GM21786 (cell line): Measurements from ENCODE around the gene SLC66A1.
A peak's percentile ranks its signal among the peaks of the same experiment; 100 is the strongest.
"Not testable (repeated sequence)": the region's sequence is repeated elsewhere in the genome, so short reads cannot be mapped to it uniquely, and the experiment has no call there.

Source experiments
- ATAC-seq: cut with Tn5 transposase; IDR thresholded peaks from one replicate; pipeline ENCODE4 v1.9.1; 2021; ENCODE audit not compliant: unreplicated experiment

SLC66A1 gene

GRCh38 chr1:19311931-19312781 is at the start of gene SLC66A1, which contains the start of gene AKR7A2:
SLC66A1 (plus strand) TSS chr1:19312326; CDS start chr1:19317678, 5,352 bp downstream.
AKR7A2 (minus strand) TSS chr1:19312144; CDS start chr1:19312124, 20 bp downstream.
- ATAC-seq, result peak; percentile 68

- ATAC-seq, result no peak
Observed at GRCh38 chr1:19262744-19263143, 49.4 kb upstream of the SLC66A1 start.

- ATAC-seq, result no peak
Observed at GRCh38 chr1:19268445-19268844, 43.7 kb upstream of the SLC66A1 start.

- not testable (repeated sequence) for ATAC-seq
Observed at GRCh38 chr1:19269427-19270342, 42.4 kb upstream of the SLC66A1 start.

GRCh38 chr1:19270343-19270730 is 41.8 kb upstream of the SLC66A1 start:
- not testable (repeated sequence) for ATAC-seq

- no peak for ATAC-seq
Observed at GRCh38 chr1:19272064-19272463, 40.1 kb upstream of the SLC66A1 start.

GRCh38 chr1:19273106-19273843 is 38.9 kb upstream of the SLC66A1 start:
- ATAC-seq, result no peak

GRCh38 chr1:19273844-19274531 is 38.1 kb upstream of the SLC66A1 start:
- not testable (repeated sequence) for ATAC-seq

GRCh38 chr1:19274636-19275035 is 37.5 kb upstream of the SLC66A1 start:
- ATAC-seq, result no peak

- no peak for ATAC-seq
Observed at GRCh38 chr1:19283891-19284290, 28.2 kb upstream of the SLC66A1 start.

- no peak for ATAC-seq
Observed at GRCh38 chr1:19284881-19285280, 27.2 kb upstream of the SLC66A1 start.

GRCh38 chr1:19285366-19285765 is 26.8 kb upstream of the SLC66A1 start:
- not testable (repeated sequence) for ATAC-seq

- ATAC-seq, result not testable (repeated sequence)
Observed at GRCh38 chr1:19285807-19286206, 26.3 kb upstream of the SLC66A1 start.

- ATAC-seq, result no peak
Observed at GRCh38 chr1:19287436-19288185, 24.5 kb upstream of the SLC66A1 start.

GRCh38 chr1:19288324-19289241 is 23.5 kb upstream of the SLC66A1 start, which contains the start of gene AKR7A3:
AKR7A3 (minus strand) TSS chr1:19288770; CDS start chr1:19288709, 61 bp downstream.
- not testable (repeated sequence) for ATAC-seq

GRCh38 chr1:19289244-19289643 is 22.9 kb upstream of the SLC66A1 start:
- ATAC-seq, result no peak

GRCh38 chr1:19294638-19295037 is 17.5 kb upstream of the SLC66A1 start:
- no peak for ATAC-seq

GRCh38 chr1:19300211-19300610 is 11.9 kb upstream of the SLC66A1 start:
- ATAC-seq, result no peak
